Measurements from ENCODE around the gene TMEM179. TPM values are rescaled to one million over a fixed set of nuclear protein-coding genes. Genes with fewer than 3 reads are reported as not detected.

The TMEM179 gene
- total and polyA plus RNA-seq, 2 of the 8 experiments (the other 6 are each of a cell fraction or from before 2014, with no cell fraction given) = 2.9 to 4.0 TPM

- H3K56ac ChIP-seq (replicated peaks; ENCODE audit: insufficient read length, low read depth, low read length) = no peak overlapping the region
- H3K9me3 ChIP-seq (ENCODE audit: insufficient read depth in 2 of 2, low read depth in 1 of 2, low read length in 1 of 2) = no peaks in the 10 kb centered on the region
- H3K36me3 ChIP-seq (ENCODE audit: control insufficient read depth in 2 of 4, insufficient read depth in 4 of 4, low read length in 3 of 4) = no peaks in the 10 kb centered on the region; a peak in 1 of 8 replicates
- H2BK20ac ChIP-seq (ENCODE audit: low read length) = no peak overlapping the region
- H2BK120ac ChIP-seq (replicated peaks; ENCODE audit: low read depth, low read length) = no peak overlapping the region
- H3K27me3 ChIP-seq (replicated peaks in 1 of 4; ENCODE audit: control insufficient read depth in 3 of 4, extremely low read depth in 1 of 4, insufficient read depth in 3 of 4, low read length in 3 of 4) = no peaks in the 10 kb centered on the region
- no peaks in the 10 kb centered on the region for H3K79me2 ChIP-seq (ENCODE audit: control insufficient read depth in 1 of 2, insufficient read depth in 2 of 2, low read length in 2 of 2)
- no peak overlapping the region; the same call in 1 of the 2 replicates for H2BK5ac ChIP-seq (ENCODE audit: low read depth, low read length)
- H3K14ac ChIP-seq (ENCODE audit: insufficient read length) = no peak overlapping the region
- no peak overlapping the region for H3K23ac ChIP-seq (ENCODE audit: insufficient read length)
- no peak overlapping the region for H3K27ac ChIP-seq (ENCODE audit: low read depth, low read length)
- 95% methylated on average over 5 of the region's 8 CpGs; no CpG with 5 or more reads in 1 of the 2 experiments for WGBS, 2 experiments (ENCODE audit: extremely low coverage in 1 of 2, insufficient coverage in 1 of 2, insufficient read length in 1 of 2, insufficient replicate concordance in 2 of 2, low coverage in 1 of 2, low lambda C conversion rate in 2 of 2, missing lambda C conversion rate in 1 of 2)
- no peak overlapping the region for H4K8ac ChIP-seq (ENCODE audit: extremely low read depth, insufficient read depth, low read length)
- no peak overlapping the region for H3K4me2 ChIP-seq (ENCODE audit: insufficient read depth in 1 of 2, low read depth in 2 of 2, low read length in 2 of 2)
- peaks cover 0 to 6% of the 10 kb centered on the region in 2 experiments for H4K20me1 ChIP-seq (replicated peaks in 1 of 2; ENCODE audit: control insufficient read depth in 1 of 2, insufficient read depth in 2 of 2, low read length in 2 of 2)
- H3K18ac ChIP-seq (ENCODE audit: extremely low read depth, low read length) = no peak overlapping the region
- no peak overlapping the region for H2BK12ac ChIP-seq (ENCODE audit: low read depth, low read length)
- no peak overlapping the region for H2AK5ac ChIP-seq (ENCODE audit: low read depth, low read length)
- CTCF ChIA-PET (ENCODE audit: partially characterized antibody) = interaction anchor here (0.9 to 3.0 kb wide), 12 partner anchors 9 to 241 kb away, joined by 3 to 11 read pairs (median 3); no protein-coding TSS in a partner anchor
- H3K79me1 ChIP-seq (ENCODE audit: low read depth, low read length) = peaks cover 4% of the 10 kb centered on the region; the same call in 1 of the 2 replicates
- POLR2A ChIA-PET (ENCODE audit: partially characterized antibody) = no interaction called here
- DNase-seq (ENCODE audit: low read depth in 1 of 2, low spot score in 2 of 2) (no peak), FAIRE-seq (no peak)
- no peaks in the 10 kb centered on the region for H3K4me1 ChIP-seq (replicated peaks in 1 of 4; ENCODE audit: control insufficient read depth in 3 of 4, insufficient read depth in 4 of 4, low read length in 3 of 4)
- no peaks in the 10 kb centered on the region for H3K23me2 ChIP-seq (ENCODE audit: low read depth, low read length)
- H2AFZ ChIP-seq (ENCODE audit: low read length) = no peak overlapping the region
- no peak overlapping the region for H4K91ac ChIP-seq (replicated peaks; ENCODE audit: insufficient read length, low read length)
- H3K9ac ChIP-seq (replicated peaks in 1 of 4; ENCODE audit: extremely low read depth in 1 of 4, low read depth in 3 of 4, low read length in 3 of 4) = no peak overlapping the region
- no peak overlapping the region for H4K5ac ChIP-seq (ENCODE audit: insufficient read length, low read depth, low read length)
- peak overlapping the region; percentile 74; the same call in 1 of the 2 replicates for H2BK15ac ChIP-seq (ENCODE audit: low read length)
- no peak overlapping the region for H3K4ac ChIP-seq (replicated peaks; ENCODE audit: insufficient read length, low read depth, low read length)
- H3K4me3 ChIP-seq (ENCODE audit: extremely low read depth in 1 of 4, insufficient read depth in 2 of 4, low read depth in 3 of 4, low read length in 4 of 4) = no peak overlapping the region
- no peak for TF ChIP-seq JUND (IDR thresholded peaks at IDR 0.05; ENCODE audit: low read length)
- no peak for TF ChIP-seq BRCA1 (IDR thresholded peaks at IDR 0.05; ENCODE audit: low read depth, low read length)
- TF ChIP-seq SAP30 (IDR thresholded peaks at IDR 0.05; ENCODE audit: insufficient read depth, insufficient replicate concordance, low read length) = no peak
- TF ChIP-seq ZNF274 (IDR thresholded peaks at IDR 0.05; ENCODE audit: borderline replicate concordance, extremely low read depth, low read length) = no peak
- no peak for TF ChIP-seq E2F6 (IDR thresholded peaks at IDR 0.05)
- no peak for TF ChIP-seq ATF3 (IDR thresholded peaks at IDR 0.05; ENCODE audit: insufficient read depth, low read depth, low read length)
- no peak for TF ChIP-seq RAD21 (IDR thresholded peaks at IDR 0.05 in 1 of 2, conservative IDR thresholded peaks at IDR 0.05 in 1 of 2; ENCODE audit: low read depth in 2 of 2, low read length in 2 of 2)
- no peak for TF ChIP-seq HDAC2 (IDR thresholded peaks at IDR 0.05; ENCODE audit: borderline replicate concordance in 1 of 2, low read depth in 2 of 2, low read length in 2 of 2)
- TF ChIP-seq SIX5 (IDR thresholded peaks at IDR 0.05; ENCODE audit: low read depth, low read length) = no peak
- TF ChIP-seq POLR2A (IDR thresholded peaks at IDR 0.05; ENCODE audit: control extremely low read depth in 1 of 2, low read depth in 2 of 2, low read length in 2 of 2) = no peak
- TF ChIP-seq SUZ12 (IDR thresholded peaks at IDR 0.05; ENCODE audit: low read length) = no peak
These were observed 11.8 kb downstream of the TMEM179 start for GRCh38 chr14:104592785-104593184.

Data from H1 (cell line).